SK-N-SH (cell line): ENCODE data around the gene CREB3L4. TPM values are rescaled to one million over a fixed set of nuclear protein-coding genes. Genes with fewer than 3 reads are reported as not detected.

Source experiments
- CTCF ChIA-PET: fragments of 300-600, 350-600 bp; formaldehyde crosslinking; extraction: SDS; loops from one replicate; lab custom pipeline; 2021; lab: Yijun Ruan, JAX
- POLR2A ChIA-PET: fragments of 350-600 bp; sonication (Branson Sonifier 250); formaldehyde crosslinking; extraction: SDS; loops from one replicate; lab custom pipeline; 2020; ENCODE audit warnings: antibody characterized with exemption, inconsistent platforms; lab: Yijun Ruan, JAX
- DNase-seq: peaks from one replicate; pipeline ENCODE4 v3.0.0; 2012
- H2AFZ ChIP-seq: fragments of 200-600 bp; sonication (generic); 2 replicates; pipeline ENCODE4 v1.8.1; 2016; ENCODE audit warnings: antibody characterized with exemption, mild to moderate bottlenecking, low read depth
- H3F3A ChIP-seq: fragments of 200-600 bp; sonication (generic); replicated peaks from 2 replicates; pipeline ENCODE3; 2016; ENCODE audit warnings: antibody characterized with exemption, mild to moderate bottlenecking; ENCODE audit not compliant: insufficient read depth
- H3K27ac ChIP-seq, 2 experiments: fragments of 200-500 bp in 1 of 2; fragments of 200-600 bp in 1 of 2; sonication (Bioruptor generic) in 1 of 2; sonication (generic), shearing (Covaris generic) in 1 of 2; 2 replicates each; pipeline versions ENCODE4 v1.5.1 to v1.6.1; 2014 to 2016; ENCODE audit warnings: low read depth in 2 of 2, inconsistent platforms in 1 of 2, low read length in 1 of 2, mild to moderate bottlenecking in 1 of 2, mixed read lengths in 1 of 2
- H3K27me3 ChIP-seq: fragments of 200-600 bp; sonication (generic), shearing (Covaris generic); 2 replicates; pipeline ENCODE4 v1.6.1; 2016; ENCODE audit warnings: mixed run types; ENCODE audit not compliant: insufficient read depth
- H3K36me3 ChIP-seq, 2 experiments: fragments of 200-500 bp in 1 of 2; fragments of 200-600 bp in 1 of 2; sonication (Bioruptor generic) in 1 of 2; sonication (generic) in 1 of 2; replicated peaks in 1 of 2; 2 replicates each; pipeline versions ENCODE3 to v1.5.1; 2014 to 2016; ENCODE audit warnings: low read length in 1 of 2, mild to moderate bottlenecking in 1 of 2; ENCODE audit not compliant: insufficient read depth in 2 of 2, control insufficient read depth in 1 of 2
- H3K4me1 ChIP-seq, 2 experiments: fragments of 200-500 bp in 1 of 2; fragments of 200-600 bp in 1 of 2; sonication (Bioruptor generic) in 1 of 2; sonication (generic), shearing (Covaris generic) in 1 of 2; 2 replicates each; pipeline versions ENCODE4 v1.5.1 to v1.6.1; 2014 to 2016; ENCODE audit warnings: low read depth in 1 of 2, low read length in 1 of 2, mixed run types in 1 of 2; ENCODE audit not compliant: insufficient read depth in 2 of 2, control insufficient read depth in 1 of 2
- H3K4me2 ChIP-seq: fragments of 200-600 bp; sonication (generic), shearing (Covaris generic); 2 replicates; pipeline ENCODE4 v1.6.1; 2017; ENCODE audit warnings: mixed run types
- H3K4me3 ChIP-seq, 2 experiments: fragments of 200-500 bp in 1 of 2; fragments of 200-600 bp in 1 of 2; sonication (Bioruptor generic) in 1 of 2; sonication (generic), shearing (Covaris generic) in 1 of 2; 2 replicates each; pipeline versions ENCODE4 v1.5.1 to v1.8.1; 2014 to 2016; ENCODE audit warnings: low read depth in 2 of 2, inconsistent platforms in 1 of 2, low read length in 1 of 2, mild to moderate bottlenecking in 1 of 2, mixed read lengths in 1 of 2, moderate library complexity in 1 of 2
- H3K79me2 ChIP-seq: fragments of 200-600 bp; sonication (generic); 2 replicates; pipeline ENCODE4 v1.8.1; 2017; ENCODE audit warnings: mild to moderate bottlenecking; ENCODE audit not compliant: insufficient read depth
- H3K9ac ChIP-seq: fragments of 200-600 bp; sonication (generic); 2 replicates; pipeline ENCODE4 v1.6.1; 2017; ENCODE audit warnings: mixed run types
- H3K9me2 ChIP-seq: fragments of 200-600 bp; sonication (generic); 2 replicates; pipeline ENCODE4 v1.6.1; 2017; ENCODE audit warnings: mixed run types
- H3K9me3 ChIP-seq: fragments of 200-600 bp; sonication (generic); 2 replicates; pipeline ENCODE4 v1.6.1; 2017; ENCODE audit warnings: mixed run types, mild to moderate bottlenecking, moderate library complexity
- H4K20me1 ChIP-seq: fragments of 200-600 bp; sonication (generic); 2 replicates; pipeline ENCODE4 v1.6.1; 2017; ENCODE audit warnings: mild to moderate bottlenecking, mixed run types; ENCODE audit not compliant: insufficient read depth
- FOSL2 ChIP-seq: IDR thresholded peaks from 2 replicates; pipeline ENCODE4 v1.4.0; 2012; ENCODE audit warnings: low read depth, mild to moderate bottlenecking, moderate library complexity, borderline replicate concordance
- FOXJ3 ChIP-seq: sonication (generic); formaldehyde crosslinking; IDR thresholded peaks from 2 replicates; pipeline ENCODE4 v1.5.1; 2020; ENCODE audit warnings: mild to moderate bottlenecking, missing genetic modification reagents
- MXI1 ChIP-seq: IDR thresholded peaks from 2 replicates; pipeline ENCODE4 v1.6.1; 2012; ENCODE audit warnings: mild to moderate bottlenecking, low read depth, low read length, improper control_type of control experiment
- NRF1 ChIP-seq: IDR thresholded peaks from 2 replicates; pipeline ENCODE4 v1.6.1; 2012; ENCODE audit warnings: low read depth, mild to moderate bottlenecking, low read length
- RAD21 ChIP-seq: IDR thresholded peaks from 2 replicates; pipeline ENCODE4 v1.6.1; 2012; ENCODE audit warnings: mild to moderate bottlenecking, low read length
- RCOR1 ChIP-seq: fragments of 150-350 bp; IDR thresholded peaks from 2 replicates; pipeline ENCODE4 v1.6.1; 2017; ENCODE audit warnings: antibody characterized with exemption, low read length
- RXRA ChIP-seq: IDR thresholded peaks from 2 replicates; pipeline ENCODE4 v1.4.0; 2012; ENCODE audit warnings: low read depth, mild to moderate bottlenecking, borderline replicate concordance
- WGBS: methylation state at CpG from one replicate; pipeline ENCODE4 v1.1.6; 2017; ENCODE audit warnings: low lambda C conversion rate; 5-methylcytosine and 5-hydroxymethylcytosine counted together
- polyA plus RNA-seq, 3 experiments: library from polyadenylated mRNA; depleted of rRNA; stranded (reverse); fragments of >200 nt; gene quantifications; 2 replicates each; pipeline ENCODE4 v1.2.3, GENCODE V29; 2012
- TF ChIP-seq, protein P1 (sequence below): fragments of 150-350 bp; IDR thresholded peaks from 2 replicates; pipeline ENCODE4 v1.6.1; 2017; ENCODE audit warnings: antibody characterized with exemption, low read length, low read depth, borderline replicate concordance
- TF ChIP-seq, protein P2 (sequence below): IDR thresholded peaks from 2 replicates; pipeline ENCODE4; 2012
- TF ChIP-seq, protein P3 (sequence below): fragments of 200-600 bp; sonication (generic); IDR thresholded peaks from 2 replicates; pipeline ENCODE4 v1.6.1; 2017; ENCODE audit warnings: antibody characterized with exemption, mild to moderate bottlenecking, moderate library complexity

Gene CREB3L4
- polyA plus RNA-seq, 1 of the 3 experiments (the other 2 are of a cell fraction) = 12.8 TPM

DNA sequence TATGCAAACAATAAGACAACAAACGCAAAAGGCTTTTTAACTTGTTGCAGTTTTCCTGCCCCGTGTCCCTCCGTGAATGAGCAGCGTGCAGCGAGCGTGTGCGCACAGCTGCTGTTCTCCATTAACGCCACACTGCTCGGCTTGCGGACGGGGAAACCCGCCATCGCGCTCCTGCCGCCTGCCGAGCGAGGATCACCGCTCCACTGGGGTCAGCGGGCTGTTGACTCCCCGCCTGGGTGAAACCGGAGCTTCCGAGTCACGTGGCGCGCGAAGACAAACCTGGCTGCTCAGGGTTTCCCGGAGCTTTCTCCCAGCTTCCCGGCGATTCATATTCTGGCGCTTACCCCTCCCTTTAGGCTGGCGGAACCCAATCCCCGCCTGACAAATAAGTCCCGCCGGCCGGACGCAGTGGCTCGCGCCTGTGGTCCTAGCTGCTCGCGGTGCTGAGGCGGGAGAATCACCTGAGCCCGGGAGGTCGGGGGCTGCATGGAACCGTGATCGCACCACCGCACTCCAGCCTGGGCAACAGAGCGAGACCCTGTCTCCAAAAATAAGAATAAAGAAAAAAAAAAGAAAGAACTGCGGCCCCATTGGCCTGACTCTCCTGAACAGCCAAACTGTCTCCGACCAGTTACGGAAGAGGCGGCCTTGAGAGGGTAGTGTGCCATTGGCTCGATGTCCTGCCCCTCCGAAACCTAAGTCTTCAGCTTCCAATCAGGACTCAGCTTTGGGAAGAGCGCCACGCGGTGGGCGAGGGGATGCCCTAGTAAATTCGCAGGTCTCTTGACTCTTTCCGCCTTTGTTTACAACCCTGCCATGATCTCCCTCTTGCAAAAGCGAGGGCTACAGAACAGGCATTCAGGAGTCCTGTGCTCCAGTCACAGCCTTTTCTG lies at the start of gene CREB3L4 (continued):
- TF ChIP-seq, protein P1, sequence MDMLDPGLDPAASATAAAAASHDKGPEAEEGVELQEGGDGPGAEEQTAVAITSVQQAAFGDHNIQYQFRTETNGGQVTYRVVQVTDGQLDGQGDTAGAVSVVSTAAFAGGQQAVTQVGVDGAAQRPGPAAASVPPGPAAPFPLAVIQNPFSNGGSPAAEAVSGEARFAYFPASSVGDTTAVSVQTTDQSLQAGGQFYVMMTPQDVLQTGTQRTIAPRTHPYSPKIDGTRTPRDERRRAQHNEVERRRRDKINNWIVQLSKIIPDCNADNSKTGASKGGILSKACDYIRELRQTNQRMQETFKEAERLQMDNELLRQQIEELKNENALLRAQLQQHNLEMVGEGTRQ = peak; percentile 79
- TF ChIP-seq RCOR1 = 0 out of 2 replicates have a peak, but pooled peaks have one; percentile 35
- TF ChIP-seq, protein P2, sequence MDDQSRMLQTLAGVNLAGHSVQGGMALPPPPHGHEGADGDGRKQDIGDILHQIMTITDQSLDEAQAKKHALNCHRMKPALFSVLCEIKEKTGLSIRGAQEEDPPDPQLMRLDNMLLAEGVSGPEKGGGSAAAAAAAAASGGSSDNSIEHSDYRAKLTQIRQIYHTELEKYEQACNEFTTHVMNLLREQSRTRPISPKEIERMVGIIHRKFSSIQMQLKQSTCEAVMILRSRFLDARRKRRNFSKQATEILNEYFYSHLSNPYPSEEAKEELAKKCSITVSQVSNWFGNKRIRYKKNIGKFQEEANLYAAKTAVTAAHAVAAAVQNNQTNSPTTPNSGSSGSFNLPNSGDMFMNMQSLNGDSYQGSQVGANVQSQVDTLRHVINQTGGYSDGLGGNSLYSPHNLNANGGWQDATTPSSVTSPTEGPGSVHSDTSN = peak; percentile 99

DNA sequence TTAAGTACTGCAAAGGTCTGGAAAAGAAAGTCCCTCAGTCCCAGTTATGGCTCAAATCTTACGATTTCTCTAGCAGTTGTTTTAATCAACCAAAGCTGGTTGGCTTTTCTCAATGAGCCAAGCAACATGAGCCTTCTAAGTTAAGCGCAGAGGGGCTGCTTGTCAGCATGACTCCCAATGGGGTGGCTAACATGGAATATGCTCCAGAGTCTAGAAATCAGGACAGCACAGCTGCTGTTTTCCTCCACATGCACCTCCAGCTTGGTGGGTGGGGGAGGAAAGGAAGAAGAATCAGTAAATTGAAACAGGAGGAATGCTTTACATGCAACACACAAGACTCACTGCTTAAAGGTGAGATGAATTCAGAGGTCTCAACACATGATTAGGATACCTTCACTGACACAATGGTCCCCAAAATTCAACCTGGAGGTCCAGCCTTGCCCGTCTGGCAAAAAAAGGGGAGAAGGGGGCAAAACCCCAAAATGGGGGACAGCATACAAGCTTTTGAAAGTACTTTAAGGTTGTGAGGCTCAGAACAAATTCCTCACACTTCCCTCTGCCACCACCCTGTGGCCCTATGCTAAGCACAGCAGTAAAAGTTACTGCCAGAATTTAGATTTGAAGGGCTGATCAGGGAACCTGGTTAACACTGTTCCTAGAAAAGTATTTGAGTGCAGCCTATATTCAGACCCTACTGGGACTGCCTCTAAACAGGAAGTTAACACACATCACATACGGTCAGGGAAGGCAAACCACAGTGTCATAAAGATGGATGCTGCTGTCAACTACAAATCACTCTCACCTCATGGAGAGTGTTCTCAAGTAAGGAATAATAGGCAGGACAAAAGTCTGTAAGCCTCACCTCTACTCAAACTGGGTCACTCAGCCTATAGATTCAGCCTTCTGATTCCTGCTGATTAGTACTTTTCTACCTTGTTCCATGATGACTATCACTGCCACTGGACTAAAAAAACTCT lies 47.5 kb upstream of the CREB3L4 start:
- POLR2A ChIA-PET = no interaction called here
- Histone ChIP-seq H3F3A (peaks cover 12% of the 10 kb centered on the region), H3K4me2 (peak overlapping the region; percentile 92), H3K36me3 (peaks cover 8 to 14% of the 10 kb centered on the region in 2 experiments), H3K27ac (no peak overlapping the region), H3K9ac (peak overlapping the region; percentile 88; the same call in 1 of the 2 replicates), H2AFZ (no peak overlapping the region), H3K27me3 (no peaks in the 10 kb centered on the region), H3K4me1 (peaks cover 17 to 22% of the 10 kb centered on the region in 2 experiments), H3K4me3 (peak overlapping the region in 1 of 2 experiments; percentile 90; a peak in 1 of 4 replicates), H3K9me2 (no peaks in the 10 kb centered on the region), H3K9me3 (no peaks in the 10 kb centered on the region), H3K79me2 (peaks cover 82% of the 10 kb centered on the region), H4K20me1 (peaks cover 61% of the 10 kb centered on the region)
- peak; percentile 6 for DNase-seq
- no peak for TF ChIP-seq RXRA
- TF ChIP-seq, protein P2 = peak; percentile 49; the same call in 1 of the 2 replicates
- TF ChIP-seq NRF1 = no peak
- TF ChIP-seq RAD21 = peak; percentile 52
- no peak for TF ChIP-seq FOSL2
- TF ChIP-seq, protein P3, sequence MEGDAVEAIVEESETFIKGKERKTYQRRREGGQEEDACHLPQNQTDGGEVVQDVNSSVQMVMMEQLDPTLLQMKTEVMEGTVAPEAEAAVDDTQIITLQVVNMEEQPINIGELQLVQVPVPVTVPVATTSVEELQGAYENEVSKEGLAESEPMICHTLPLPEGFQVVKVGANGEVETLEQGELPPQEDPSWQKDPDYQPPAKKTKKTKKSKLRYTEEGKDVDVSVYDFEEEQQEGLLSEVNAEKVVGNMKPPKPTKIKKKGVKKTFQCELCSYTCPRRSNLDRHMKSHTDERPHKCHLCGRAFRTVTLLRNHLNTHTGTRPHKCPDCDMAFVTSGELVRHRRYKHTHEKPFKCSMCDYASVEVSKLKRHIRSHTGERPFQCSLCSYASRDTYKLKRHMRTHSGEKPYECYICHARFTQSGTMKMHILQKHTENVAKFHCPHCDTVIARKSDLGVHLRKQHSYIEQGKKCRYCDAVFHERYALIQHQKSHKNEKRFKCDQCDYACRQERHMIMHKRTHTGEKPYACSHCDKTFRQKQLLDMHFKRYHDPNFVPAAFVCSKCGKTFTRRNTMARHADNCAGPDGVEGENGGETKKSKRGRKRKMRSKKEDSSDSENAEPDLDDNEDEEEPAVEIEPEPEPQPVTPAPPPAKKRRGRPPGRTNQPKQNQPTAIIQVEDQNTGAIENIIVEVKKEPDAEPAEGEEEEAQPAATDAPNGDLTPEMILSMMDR = peak; percentile 42
- no peak for TF ChIP-seq FOXJ3
- no peak for TF ChIP-seq MXI1
- CTCF ChIA-PET = interaction anchor here (0.8 to 2.5 kb wide), 12 partner anchors 10 to 123 kb away, joined by 3 to 14 read pairs (median 6); partner anchors contain the start of genes DENND4B, RAB13 and SLC39A1
- 66% methylated on average over 4 of the region's 4 CpGs for WGBS
